ENCODE data around the gene PLBD2.

The PLBD2 gene

DNA sequence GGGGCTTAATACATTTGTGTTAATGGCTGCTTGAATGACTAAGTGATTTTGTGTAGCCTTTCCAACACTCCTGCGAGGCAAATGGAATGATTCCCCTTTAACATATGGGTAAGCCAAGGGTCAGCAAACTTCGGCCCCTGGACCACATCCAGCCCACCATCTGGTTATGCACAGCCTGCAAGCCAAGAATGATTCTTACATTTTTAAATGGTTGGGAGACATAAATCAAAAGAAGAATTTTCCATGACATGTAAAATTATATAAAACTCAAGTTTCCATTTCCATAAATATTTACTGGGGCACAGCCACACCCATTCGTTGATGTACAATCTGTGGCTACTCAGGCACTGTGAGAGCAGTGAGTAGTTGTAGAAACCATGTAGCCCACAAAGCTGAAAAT, 32.5 kb upstream of the PLBD2 start:
- no peaks in the 10 kb centered on the region for H3K79me2 ChIP-seq (ENCODE audit: insufficient read depth, low read length)
- H2AFZ ChIP-seq (ENCODE audit: low read depth, low read length, severe bottlenecking), result no peak overlapping the region
- no peak overlapping the region for H3K4me3 ChIP-seq (ENCODE audit: insufficient read depth, low read length, poor library complexity, severe bottlenecking)
- H3K27me3 ChIP-seq (ENCODE audit: low read length), result no peaks in the 10 kb centered on the region
- no peaks in the 10 kb centered on the region for H3K9me3 ChIP-seq (ENCODE audit: insufficient read depth, low read length)
- no peak for TF ChIP-seq EZH2phosphoT487 (conservative IDR thresholded peaks at IDR 0.05; ENCODE audit: low read length)
- TF ChIP-seq CTCF (IDR thresholded peaks at IDR 0.05; ENCODE audit: insufficient read depth, low read length, poor library complexity, severe bottlenecking), result no peak
- no peaks in the 10 kb centered on the region for H3K36me3 ChIP-seq (ENCODE audit: low read length)
- no peak overlapping the region for H3K4me2 ChIP-seq (ENCODE audit: low read depth, low read length, poor library complexity, severe bottlenecking)
- no peaks in the 10 kb centered on the region for H3F3A ChIP-seq (ENCODE audit: insufficient read depth)
- H3K9me2 ChIP-seq (replicated peaks; ENCODE audit: insufficient read depth, low read length), result no peaks in the 10 kb centered on the region
- H4K20me1 ChIP-seq (ENCODE audit: low read depth, low read length), result no peaks in the 10 kb centered on the region
- no peak overlapping the region for H3K9ac ChIP-seq (ENCODE audit: low read length)
- H3K27ac ChIP-seq (ENCODE audit: low read depth, low read length), result no peak overlapping the region

- TF ChIP-seq CTCF (IDR thresholded peaks at IDR 0.05; ENCODE audit: insufficient read depth, low read length, poor library complexity, severe bottlenecking) (no peak), EZH2phosphoT487 (conservative IDR thresholded peaks at IDR 0.05; ENCODE audit: low read length) (no peak)
- H3K36me3 ChIP-seq (ENCODE audit: low read length), result no peaks in the 10 kb centered on the region
- no peaks in the 10 kb centered on the region for H3F3A ChIP-seq (ENCODE audit: insufficient read depth)
- no peaks in the 10 kb centered on the region for H3K79me2 ChIP-seq (ENCODE audit: insufficient read depth, low read length)
- no peak overlapping the region for H2AFZ ChIP-seq (ENCODE audit: low read depth, low read length, severe bottlenecking)
- H3K27ac ChIP-seq (ENCODE audit: low read depth, low read length), result no peak overlapping the region
- H3K9ac ChIP-seq (ENCODE audit: low read length), result no peak overlapping the region
- H3K4me3 ChIP-seq (ENCODE audit: insufficient read depth, low read length, poor library complexity, severe bottlenecking), result no peak overlapping the region
- H3K9me3 ChIP-seq (ENCODE audit: insufficient read depth, low read length), result no peaks in the 10 kb centered on the region
- no peaks in the 10 kb centered on the region for H3K27me3 ChIP-seq (ENCODE audit: low read length)
- no peaks in the 10 kb centered on the region for H4K20me1 ChIP-seq (ENCODE audit: low read depth, low read length)
- no peaks in the 10 kb centered on the region for H3K9me2 ChIP-seq (replicated peaks; ENCODE audit: insufficient read depth, low read length)
- H3K4me2 ChIP-seq (ENCODE audit: low read depth, low read length, poor library complexity, severe bottlenecking), result no peak overlapping the region
Measured at GRCh38 chr12:113326775-113327395, 31.5 kb upstream of the PLBD2 start.

DNA sequence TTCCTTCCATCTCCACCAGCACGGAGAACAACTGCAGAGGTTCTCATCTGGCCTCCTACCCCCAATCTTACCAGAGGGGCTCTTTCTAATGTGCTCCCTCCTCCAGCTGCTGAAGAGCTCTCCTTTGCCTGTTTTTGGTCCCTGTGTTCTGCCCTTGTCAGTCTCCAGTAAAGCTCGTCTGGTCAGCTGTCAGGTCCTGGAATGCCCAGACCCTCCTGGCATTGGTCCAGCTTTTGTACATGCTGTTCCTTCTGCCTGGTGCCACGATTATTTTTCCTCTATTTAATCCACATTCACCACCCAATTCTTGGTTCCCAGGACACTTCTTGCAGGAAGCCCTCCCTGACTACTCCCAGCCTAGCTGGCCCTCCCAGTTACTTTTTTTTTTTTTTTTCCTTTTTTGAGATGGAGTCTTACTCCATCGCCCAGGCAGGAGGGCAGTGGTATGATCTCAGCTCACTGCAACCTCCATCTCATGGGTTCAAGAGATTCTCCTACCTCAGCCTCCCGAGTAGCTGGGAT, 30.0 kb upstream of the PLBD2 start:
- Histone ChIP-seq H3K4me3 (ENCODE audit: insufficient read depth, low read length, poor library complexity, severe bottlenecking) (no peak overlapping the region), H3K9me3 (ENCODE audit: insufficient read depth, low read length) (no peaks in the 10 kb centered on the region), H3K4me2 (ENCODE audit: low read depth, low read length, poor library complexity, severe bottlenecking) (no peak overlapping the region), H3K79me2 (ENCODE audit: insufficient read depth, low read length) (no peaks in the 10 kb centered on the region), H3K9me2 (replicated peaks; ENCODE audit: insufficient read depth, low read length) (no peaks in the 10 kb centered on the region), H4K20me1 (ENCODE audit: low read depth, low read length) (no peaks in the 10 kb centered on the region), H3K27ac (ENCODE audit: low read depth, low read length) (no peak overlapping the region), H3K36me3 (ENCODE audit: low read length) (no peaks in the 10 kb centered on the region), H3F3A (ENCODE audit: insufficient read depth) (no peaks in the 10 kb centered on the region), H3K27me3 (ENCODE audit: low read length) (no peaks in the 10 kb centered on the region), H2AFZ (ENCODE audit: low read depth, low read length, severe bottlenecking) (no peak overlapping the region), H3K9ac (ENCODE audit: low read length) (no peak overlapping the region)
- TF ChIP-seq CTCF (IDR thresholded peaks at IDR 0.05; ENCODE audit: insufficient read depth, low read length, poor library complexity, severe bottlenecking) (no peak), EZH2phosphoT487 (conservative IDR thresholded peaks at IDR 0.05; ENCODE audit: low read length) (no peak)
